ENCODE measurements around the gene ICA1. TPM values are rescaled to one million over a fixed set of nuclear protein-coding genes. Genes with fewer than 3 reads are reported as not detected.

ICA1 gene
- total and polyA plus RNA-seq, 2 of the 13 experiments (the other 11 are each of a cell fraction or from before 2014, with no cell fraction given): 0.29 TPM; not detected in 1

- H3K9ac ChIP-seq (ENCODE audit: insufficient read depth, low read depth, low read length): no peak overlapping the region
- FAIRE-seq: no peak
- in situ Hi-C loops (cut with HindIII; ENCODE audit: extremely low pct_ligation_motif_present, low pct_unique_long_range_greater_than_20kb): loop anchor here (10.0 to 25.0 kb wide), 2 partner anchors 552 to 790 kb away; no protein-coding TSS in a partner anchor
- H3K27me3 ChIP-seq (ENCODE audit: control insufficient read depth in 1 of 2, insufficient read depth in 2 of 2, low read length in 2 of 2): no peaks in the 10 kb centered on the region
- 7% methylated on average over 8 of the region's 8 CpGs for WGBS (ENCODE audit: low lambda C conversion rate)
- no peaks in the 10 kb centered on the region for H3K36me3 ChIP-seq (replicated peaks in 1 of 2; ENCODE audit: control insufficient read depth in 1 of 2, insufficient read depth in 2 of 2, low read length in 2 of 2)
- H3K27ac ChIP-seq (ENCODE audit: extremely low read length, insufficient read depth, low read length): no peak overlapping the region
- no peaks in the 10 kb centered on the region for H4K20me1 ChIP-seq (ENCODE audit: insufficient read depth, low read length)
- no peak overlapping the region for H3K4me2 ChIP-seq (ENCODE audit: low read depth, low read length)
- peaks cover 10% of the 10 kb centered on the region for H3K4me1 ChIP-seq (ENCODE audit: insufficient read depth, low read length)
- no peaks in the 10 kb centered on the region for H3K79me2 ChIP-seq (ENCODE audit: insufficient read depth, low read length)
- no peak overlapping the region for H2AFZ ChIP-seq (ENCODE audit: low read length)
- no peak overlapping the region for H3K4me3 ChIP-seq (replicated peaks in 1 of 3; ENCODE audit: insufficient read depth in 1 of 3, low read depth in 2 of 3, low read length in 3 of 3)
- no peak for DNase-seq (ENCODE audit: low spot score)
- intact Hi-C loops (cut with micrococcal nuclease; ENCODE audit: unreplicated experiment): loop anchor here (10.0 kb wide), 1 partner anchor 450 kb away; no protein-coding TSS in a partner anchor
- no peaks in the 10 kb centered on the region for H3K9me3 ChIP-seq (ENCODE audit: low read length)
- no TSS peak for BruUV-seq (replicated peaks)
- no peak for TF ChIP-seq MEF2D (CRISPR knock-in tag; IDR thresholded peaks at IDR 0.05)
- CTCF ChIA-PET (ENCODE audit: low intra/inter-chr PET ratio, low total read pairs): no interaction called here
- POLR2A ChIA-PET: no interaction called here
- ATAC-seq: no peak
Measured at GRCh38 chr7:8214244-8214824, 47.6 kb downstream of the ICA1 start.

GRCh38 chr7:8213381-8213780 is 48.6 kb downstream of the ICA1 start:
- Histone ChIP-seq H3K4me1 (ENCODE audit: insufficient read depth, low read length) (peaks cover 10% of the 10 kb centered on the region), H2AFZ (ENCODE audit: low read length) (no peak overlapping the region), H3K4me2 (ENCODE audit: low read depth, low read length) (no peak overlapping the region), H4K20me1 (ENCODE audit: insufficient read depth, low read length) (no peaks in the 10 kb centered on the region), H3K27me3 (ENCODE audit: control insufficient read depth in 1 of 2, insufficient read depth in 2 of 2, low read length in 2 of 2) (peaks cover 0 to 6% of the 10 kb centered on the region in 2 experiments; a peak in 2 of 5 replicates), H3K9ac (ENCODE audit: insufficient read depth, low read depth, low read length) (no peak overlapping the region), H3K9me3 (ENCODE audit: low read length) (no peaks in the 10 kb centered on the region), H3K79me2 (ENCODE audit: insufficient read depth, low read length) (no peaks in the 10 kb centered on the region), H3K27ac (ENCODE audit: extremely low read length, insufficient read depth, low read length) (no peak overlapping the region), H3K36me3 (replicated peaks in 1 of 2; ENCODE audit: control insufficient read depth in 1 of 2, insufficient read depth in 2 of 2, low read length in 2 of 2) (no peaks in the 10 kb centered on the region), H3K4me3 (replicated peaks in 1 of 3; ENCODE audit: insufficient read depth in 1 of 3, low read depth in 2 of 3, low read length in 3 of 3) (no peak overlapping the region)
- 68% methylated on average over 2 of the region's 2 CpGs for WGBS (ENCODE audit: low lambda C conversion rate)
- DNase-seq (ENCODE audit: low spot score) (no peak), ATAC-seq (no peak), FAIRE-seq (no peak)
- no TSS peak for BruUV-seq (replicated peaks)
- ChIA-PET POLR2A (no interaction called here), CTCF (ENCODE audit: low intra/inter-chr PET ratio, low total read pairs) (no interaction called here)
- intact Hi-C loops (cut with micrococcal nuclease; ENCODE audit: unreplicated experiment) (loop anchor here (10.0 kb wide), 1 partner anchor 449 kb away; no protein-coding TSS in a partner anchor), in situ Hi-C loops (cut with HindIII; ENCODE audit: extremely low pct_ligation_motif_present, low pct_unique_long_range_greater_than_20kb) (loop anchor here (10.0 to 25.0 kb wide), 2 partner anchors 551 to 789 kb away; no protein-coding TSS in a partner anchor)
- TF ChIP-seq NFYB (CRISPR knock-in tag; IDR thresholded peaks at IDR 0.05) (no peak), MED13 (CRISPR knock-in tag; IDR thresholded peaks at IDR 0.05) (no peak), ATF2 (CRISPR knock-in tag; IDR thresholded peaks at IDR 0.05) (no peak), ZNF513 (CRISPR knock-in tag; conservative IDR thresholded peaks at IDR 0.05) (no peak), KDM2A (CRISPR knock-in tag; IDR thresholded peaks at IDR 0.05; ENCODE audit: borderline replicate concordance, low read depth) (no peak), MLXIP (CRISPR knock-in tag; IDR thresholded peaks at IDR 0.05; ENCODE audit: borderline replicate concordance) (no peak), HIVEP1 (CRISPR knock-in tag; IDR thresholded peaks at IDR 0.05) (no peak), HOMEZ (CRISPR knock-in tag; IDR thresholded peaks at IDR 0.05; ENCODE audit: low read depth) (no peak), RAD21 (CRISPR knock-in tag; IDR thresholded peaks at IDR 0.05) (no peak), PPARG (CRISPR knock-in tag; conservative IDR thresholded peaks at IDR 0.05) (no peak)
